GM21576 (cell line): ENCODE data around the gene DOCK9.

ENCODE experiments used
- ATAC-seq: cut with Tn5 transposase; IDR thresholded peaks from one replicate; pipeline ENCODE4 v1.9.1; 2021; ENCODE audit warnings: mild to moderate bottlenecking, moderate library complexity; ENCODE audit not compliant: unreplicated experiment

DOCK9 gene

DNA sequence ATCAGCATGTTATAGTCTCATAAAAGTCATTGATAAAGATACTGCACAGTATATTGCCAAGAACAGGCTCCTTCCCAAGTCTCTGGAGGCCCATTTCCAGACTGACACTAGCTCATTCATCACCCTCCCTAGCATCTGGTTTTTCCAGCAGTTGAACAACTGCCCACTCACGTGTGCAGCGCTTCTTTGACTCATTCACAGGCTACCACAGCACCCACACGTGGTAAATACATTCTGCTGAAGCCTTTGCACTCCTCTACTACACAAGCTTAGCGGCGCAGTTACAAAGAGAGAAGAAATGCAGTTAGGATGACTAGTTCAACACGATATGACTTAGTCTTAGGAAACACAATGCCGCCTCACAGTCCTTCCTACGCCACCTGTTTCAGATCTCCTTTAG is 87.7 kb downstream of the DOCK9 start:
- no peak for ATAC-seq

DNA sequence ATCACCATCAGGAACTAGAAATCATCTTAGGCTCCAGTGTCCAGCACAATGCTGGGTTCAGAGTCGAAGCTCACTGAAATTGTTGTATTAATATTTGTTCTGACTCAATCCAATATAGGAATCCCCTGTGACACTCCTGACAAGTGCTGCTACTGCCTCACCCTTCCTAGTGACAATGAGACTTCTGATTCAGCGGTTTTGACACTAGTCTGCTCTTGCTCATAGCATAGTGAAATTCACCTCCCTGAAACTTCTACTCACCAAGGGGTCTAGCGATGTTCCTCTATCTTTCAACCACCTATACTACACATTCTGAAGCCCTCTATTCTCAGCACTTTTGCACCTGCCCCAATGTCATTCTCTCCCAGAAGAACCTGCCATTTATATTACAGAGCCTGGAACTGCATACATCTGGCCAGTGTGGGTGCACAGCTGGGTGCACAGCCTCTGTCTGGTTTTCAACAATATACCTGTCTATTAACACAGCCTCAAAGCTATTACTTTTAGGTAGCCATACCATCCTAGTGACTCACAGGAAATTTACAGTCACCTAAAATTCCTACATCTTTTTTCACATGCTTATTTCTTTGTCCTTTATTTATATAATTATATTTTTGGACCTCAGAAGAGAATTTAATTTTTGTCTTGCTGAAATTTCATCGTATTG is 88.3 kb downstream of the DOCK9 start:
- ATAC-seq: no peak

DNA sequence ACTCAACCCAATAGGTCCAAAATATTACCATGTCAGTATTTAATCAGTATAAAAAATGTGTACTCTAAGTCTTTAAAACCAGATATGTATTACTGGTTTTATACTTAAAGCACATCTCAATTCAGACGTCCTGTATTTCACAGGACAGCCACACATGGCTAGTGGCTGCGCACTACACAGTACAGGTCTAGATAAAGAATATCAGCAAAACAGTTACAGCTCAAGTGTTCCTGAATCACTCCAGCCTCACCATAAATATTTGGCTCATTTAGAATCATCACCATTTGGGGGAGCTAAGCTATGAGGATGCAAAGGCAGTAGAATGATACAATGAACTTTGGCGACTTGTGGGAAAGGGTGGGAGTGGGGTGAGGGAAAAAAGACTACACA is 89.0 kb downstream of the DOCK9 start:
- no peak for ATAC-seq

DNA sequence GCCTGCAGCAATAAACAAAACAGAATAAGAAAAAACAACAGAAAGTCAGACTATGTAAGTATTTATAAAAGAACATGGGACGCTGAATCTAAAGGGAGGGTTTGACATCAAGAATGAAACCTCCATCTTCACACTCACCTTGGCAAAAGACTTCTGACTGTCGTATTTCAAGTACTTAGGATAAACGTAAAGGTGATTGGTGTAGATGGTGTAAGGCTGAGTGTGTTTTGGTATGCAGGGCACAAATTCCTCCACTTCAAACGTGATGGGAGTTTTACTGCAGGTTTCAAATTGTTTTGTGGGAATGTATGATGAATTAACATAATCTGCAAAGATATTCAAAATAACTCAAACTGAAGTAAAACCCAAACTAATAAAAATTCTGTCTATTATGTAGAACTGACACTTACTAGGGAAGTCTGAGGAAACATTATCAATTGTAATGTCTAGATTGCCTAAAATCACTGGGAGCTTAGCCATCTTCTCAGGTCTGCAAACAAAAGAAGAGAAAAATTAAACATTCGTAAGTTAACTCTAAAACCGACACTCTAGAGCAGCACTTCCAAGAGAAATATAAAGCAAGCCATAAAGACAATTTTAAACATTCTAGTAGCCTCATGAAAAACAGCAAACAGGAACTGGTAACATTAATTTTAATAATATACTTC is 89.5 kb downstream of the DOCK9 start:
- ATAC-seq: no peak

DNA sequence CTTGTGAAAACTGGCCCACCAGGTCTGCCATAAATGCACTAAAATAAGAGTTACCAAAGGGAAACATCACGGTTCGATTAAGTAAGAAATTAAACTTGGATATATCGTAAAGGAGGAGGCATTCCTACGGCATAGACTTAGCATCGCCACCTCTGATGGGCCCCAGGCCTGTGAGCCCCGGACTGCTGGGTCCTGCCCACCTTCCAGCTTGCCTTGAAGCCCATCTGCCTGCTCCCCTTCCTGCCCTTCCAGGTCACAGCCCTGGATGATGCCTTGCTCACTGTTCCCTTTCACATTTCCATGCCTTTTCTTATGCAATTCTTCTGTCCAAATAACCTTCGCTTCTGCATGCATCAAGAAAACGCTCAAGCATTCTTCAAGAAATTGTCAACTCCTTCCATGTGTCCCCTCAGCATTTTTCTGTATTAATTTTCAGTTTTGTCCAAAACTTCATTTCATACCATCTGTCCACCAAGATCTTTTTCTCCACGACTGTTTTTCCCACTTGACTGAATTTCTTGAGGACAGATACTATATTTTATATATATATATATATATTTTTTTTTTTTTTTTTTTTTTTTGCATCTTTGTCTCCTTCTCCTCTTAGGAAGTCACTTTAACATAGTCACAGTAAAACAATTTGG is 91.2 kb downstream of the DOCK9 start:
- no peak for ATAC-seq

DNA sequence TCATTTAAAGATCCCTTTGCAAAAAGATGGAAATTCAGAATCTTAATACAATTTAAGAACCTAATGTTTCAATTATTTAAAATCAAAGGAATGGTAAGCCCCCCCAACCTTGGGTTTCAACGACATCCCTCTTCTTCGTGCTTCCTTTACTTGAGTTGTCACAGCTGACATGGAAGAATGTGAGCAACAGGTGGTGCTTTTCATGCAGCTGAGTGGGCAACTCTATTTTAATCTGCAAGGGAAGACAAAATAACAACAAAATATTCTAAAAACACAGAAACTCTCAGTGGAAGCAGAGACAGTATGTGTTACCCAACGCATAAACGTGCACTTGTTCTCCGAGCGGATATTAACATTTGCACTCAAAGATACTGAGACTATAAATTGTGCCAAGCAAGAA is 92.3 kb downstream of the DOCK9 start:
- no peak for ATAC-seq

DNA sequence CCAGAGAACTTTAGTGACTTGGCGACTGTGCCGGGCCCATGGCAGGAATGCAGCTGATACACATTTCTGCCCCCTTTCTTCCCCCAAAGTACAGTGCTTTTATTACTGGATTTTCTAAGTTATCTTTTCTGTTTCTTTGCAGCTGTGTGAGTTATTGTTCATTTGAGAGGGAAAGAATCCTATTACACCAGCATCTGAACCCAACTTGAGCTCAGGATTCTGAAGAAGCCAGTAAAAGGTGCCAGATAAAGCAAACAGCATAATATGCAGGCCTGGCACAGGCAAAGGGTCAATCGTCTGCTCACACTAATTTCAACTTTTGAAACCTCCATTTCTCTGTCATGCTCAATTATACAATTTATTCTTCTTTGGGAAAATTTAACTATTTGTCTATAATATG is 93.9 kb downstream of the DOCK9 start:
- no peak for ATAC-seq

DNA sequence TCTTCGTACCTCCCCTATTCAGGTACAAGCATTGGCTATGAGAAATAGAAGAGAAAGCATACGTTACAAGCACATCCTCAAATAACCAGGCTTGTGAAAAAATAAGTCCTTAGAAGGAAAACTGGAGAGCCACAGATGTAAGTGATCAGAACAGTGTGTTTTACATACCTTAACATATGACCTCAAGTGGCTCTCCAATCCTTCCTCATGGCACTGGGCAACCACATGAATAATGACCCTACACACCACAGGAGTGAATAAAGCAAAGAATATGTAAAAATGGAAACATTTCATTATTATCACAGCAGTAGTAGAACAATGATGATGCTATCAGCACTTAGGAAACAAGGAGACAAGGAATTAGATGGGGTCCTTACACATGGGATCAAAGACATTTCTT is 96.5 kb downstream of the DOCK9 start:
- no peak for ATAC-seq

DNA sequence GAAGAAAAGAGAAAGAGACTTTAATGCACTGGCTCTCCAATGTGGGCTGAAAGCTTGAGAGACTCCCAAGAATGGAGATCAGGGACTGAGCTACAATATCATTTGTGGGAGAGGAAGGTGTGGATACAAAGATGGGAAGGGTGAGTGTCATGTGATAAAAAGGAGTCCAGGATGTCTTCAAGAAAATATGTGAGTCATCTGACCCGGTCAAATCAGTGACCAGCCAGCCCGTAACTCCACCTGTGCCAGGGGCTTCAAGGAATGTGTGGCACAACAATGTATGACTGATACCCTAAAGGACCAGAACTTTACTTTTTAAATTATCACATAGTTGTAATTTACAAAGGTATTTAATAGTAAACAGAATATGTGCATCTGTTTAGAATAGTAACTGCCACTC is 97.2 kb downstream of the DOCK9 start:
- ATAC-seq: no peak

DNA sequence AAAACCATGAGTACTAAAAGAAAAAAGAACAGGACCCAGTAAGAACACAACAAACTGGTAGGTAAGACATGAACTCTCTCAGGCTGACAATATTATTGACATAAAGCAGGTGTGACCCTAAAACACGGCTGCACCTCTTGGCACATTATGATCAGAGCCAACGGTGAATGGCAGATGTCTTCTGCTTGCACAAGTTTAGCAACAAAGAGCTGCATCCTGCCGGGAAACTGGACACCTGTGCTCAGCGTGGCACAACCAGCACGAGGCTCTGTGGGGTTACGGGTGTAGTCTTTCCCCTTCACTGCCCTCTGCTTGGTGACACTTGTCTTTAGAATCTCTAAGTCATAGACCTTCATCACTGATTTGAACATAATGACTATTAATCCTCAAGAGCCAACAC is 97.9 kb downstream of the DOCK9 start:
- ATAC-seq: no peak

DNA sequence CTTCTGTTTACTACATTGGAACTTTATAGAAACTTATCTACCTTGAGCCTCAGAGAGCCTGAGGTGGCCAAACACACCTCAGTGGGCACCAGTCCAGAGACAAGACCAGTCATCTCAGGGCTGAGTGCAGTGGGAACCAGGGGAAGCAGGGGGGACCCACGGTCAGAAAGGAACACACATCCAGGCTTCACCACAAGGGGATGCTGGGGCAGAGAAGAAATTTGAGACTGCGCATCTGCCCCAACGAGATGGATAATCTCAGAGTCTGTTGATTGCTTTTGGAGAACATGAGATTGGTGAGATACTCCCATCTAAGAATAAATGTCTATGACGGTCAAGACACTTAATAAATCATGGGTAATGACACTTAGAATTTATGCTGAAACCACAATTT is 98.7 kb downstream of the DOCK9 start:
- no peak for ATAC-seq

DNA sequence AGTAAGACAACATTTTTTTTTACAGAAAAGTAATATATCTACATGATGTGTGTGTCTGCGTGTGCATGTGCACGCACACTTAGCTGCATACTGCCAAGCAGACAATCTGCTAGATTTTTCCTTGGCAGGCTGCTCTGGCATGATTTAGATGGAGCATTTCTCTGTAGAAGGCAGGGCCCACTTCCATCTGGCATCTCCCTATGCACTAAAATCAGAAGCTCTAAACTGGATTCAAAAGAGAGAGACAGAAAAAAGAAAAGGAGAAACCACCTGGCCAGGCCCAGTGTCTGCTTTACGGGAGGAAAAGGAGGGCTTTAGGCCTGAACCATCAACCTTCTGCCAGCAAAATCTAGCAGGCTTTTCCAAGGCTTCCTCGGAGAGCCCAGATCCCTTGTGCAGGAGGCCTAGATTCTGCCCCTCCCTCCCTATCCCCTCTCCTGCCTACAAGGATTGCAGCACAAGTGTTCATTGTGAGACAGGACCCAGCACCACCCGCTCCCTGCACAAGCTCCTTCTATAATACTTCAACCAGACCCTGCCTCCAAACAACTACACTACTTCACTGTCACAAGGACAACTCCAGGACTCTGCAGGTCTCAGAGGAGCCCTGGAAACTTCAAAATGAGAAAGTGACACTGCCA is 99.3 kb downstream of the DOCK9 start:
- ATAC-seq: no peak

DNA sequence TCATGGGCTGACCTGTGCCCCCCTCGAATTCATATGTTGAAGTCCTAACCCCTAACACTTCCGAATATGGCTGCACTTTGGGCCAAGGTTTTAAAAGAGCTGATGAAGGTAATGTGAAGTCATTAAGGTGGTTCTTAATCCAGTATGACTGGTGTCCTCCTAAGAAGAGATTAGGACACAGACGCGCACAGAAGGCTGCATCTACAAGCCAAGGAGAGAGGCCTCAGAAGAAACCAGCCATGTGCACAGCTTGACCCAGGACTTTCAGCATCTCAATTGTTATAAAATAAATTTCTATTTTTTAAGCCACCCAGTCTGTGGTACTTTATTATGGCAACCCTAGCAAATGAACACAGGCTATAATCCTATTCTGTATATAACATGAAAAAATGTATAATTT is 99.9 kb downstream of the DOCK9 start:
- ATAC-seq: no peak

DNA sequence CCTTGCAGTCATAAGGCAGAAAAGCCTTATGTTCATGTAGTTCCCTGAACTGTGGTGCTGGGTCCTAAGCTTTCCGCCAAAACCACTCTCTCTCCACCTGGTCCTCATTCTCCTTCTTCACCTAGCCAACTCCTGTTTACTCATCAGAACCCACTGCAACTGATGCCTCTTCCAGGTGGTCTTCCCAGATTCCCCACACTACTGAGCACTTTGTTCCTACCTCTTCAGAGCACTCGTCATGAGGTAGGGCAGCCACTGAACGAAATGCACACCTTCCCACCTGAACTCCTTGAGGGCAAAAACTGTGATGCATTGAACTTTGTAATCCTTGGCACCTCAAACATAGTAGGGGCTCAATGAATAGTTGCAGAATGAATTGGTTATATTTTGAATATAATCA is 100.4 kb downstream of the DOCK9 start:
- no peak for ATAC-seq

DNA sequence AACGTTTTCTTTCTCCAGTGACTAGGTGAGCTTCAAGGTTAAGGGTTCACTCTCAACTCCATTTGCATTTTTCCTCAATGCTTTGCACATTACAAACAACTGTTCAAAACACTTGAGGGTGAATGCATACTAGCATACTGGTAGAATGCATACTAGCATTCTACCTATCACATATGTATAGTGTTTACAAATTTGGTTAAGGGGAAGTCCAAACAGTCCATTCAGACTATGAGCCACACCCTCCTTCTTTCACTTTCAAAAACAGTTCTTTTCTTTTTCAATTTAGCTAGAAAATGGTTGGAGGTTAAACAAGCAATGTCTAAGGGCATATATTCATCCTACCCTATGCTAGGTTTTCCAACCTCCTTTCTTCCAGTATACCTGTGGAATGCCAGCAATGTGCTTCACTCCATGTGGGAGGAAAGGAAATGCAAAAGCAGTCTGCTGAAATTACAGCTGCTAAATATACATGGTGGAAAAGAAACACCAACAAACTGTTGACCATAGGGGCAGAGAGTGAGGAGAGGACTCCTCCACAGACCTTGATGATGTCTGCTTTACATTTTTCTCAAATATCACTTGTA is 102.6 kb downstream of the DOCK9 start:
- ATAC-seq: peak; percentile 96

DNA sequence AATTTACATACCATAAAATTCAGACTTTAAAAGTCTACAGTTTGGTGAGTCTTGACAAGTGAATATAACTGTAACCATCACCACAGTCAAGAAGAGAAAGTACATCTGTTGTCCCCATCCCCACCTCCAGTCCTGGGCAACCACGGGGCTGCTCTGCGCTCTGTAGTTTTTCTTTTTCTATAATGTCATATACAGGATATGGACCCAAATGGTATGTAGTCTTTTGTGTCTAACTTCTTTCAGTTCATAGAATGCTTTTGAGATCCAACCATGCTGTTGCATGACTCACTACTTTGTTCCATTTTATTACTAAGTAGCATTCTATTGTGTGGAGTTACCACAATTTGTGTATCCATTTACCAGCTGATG is 103.9 kb downstream of the DOCK9 start:
- no peak for ATAC-seq

DNA sequence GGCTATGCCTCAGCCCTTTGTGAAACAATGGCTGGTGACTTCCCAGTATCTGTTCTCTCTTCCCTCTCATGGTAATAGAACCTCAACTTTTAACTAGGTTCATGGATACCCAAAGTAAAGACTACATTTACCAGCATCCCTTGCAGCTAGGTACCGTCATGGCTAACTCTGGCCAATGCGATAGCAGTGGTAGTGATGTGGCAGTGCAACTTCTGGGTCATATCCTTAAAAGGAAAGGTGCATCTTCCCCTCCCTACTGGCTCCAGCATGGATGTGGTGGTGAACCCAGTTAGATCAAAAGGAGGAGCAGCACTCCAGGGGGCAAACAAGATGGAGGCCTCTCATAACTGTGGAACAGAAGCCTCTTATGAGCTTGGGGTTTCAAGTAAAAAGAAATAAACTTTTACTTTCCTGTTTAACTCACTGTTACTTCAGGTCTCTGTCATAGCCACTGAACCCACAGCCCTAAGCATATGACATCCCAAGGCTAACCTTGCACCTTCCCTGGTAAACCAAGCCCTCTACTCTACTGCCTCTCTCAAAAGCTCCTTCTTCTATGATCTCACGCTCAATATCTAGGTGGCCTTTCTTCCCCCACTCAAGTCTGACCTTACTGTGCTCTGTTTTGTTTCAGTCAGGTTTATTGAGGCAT is 104.4 kb downstream of the DOCK9 start:
- no peak for ATAC-seq

DNA sequence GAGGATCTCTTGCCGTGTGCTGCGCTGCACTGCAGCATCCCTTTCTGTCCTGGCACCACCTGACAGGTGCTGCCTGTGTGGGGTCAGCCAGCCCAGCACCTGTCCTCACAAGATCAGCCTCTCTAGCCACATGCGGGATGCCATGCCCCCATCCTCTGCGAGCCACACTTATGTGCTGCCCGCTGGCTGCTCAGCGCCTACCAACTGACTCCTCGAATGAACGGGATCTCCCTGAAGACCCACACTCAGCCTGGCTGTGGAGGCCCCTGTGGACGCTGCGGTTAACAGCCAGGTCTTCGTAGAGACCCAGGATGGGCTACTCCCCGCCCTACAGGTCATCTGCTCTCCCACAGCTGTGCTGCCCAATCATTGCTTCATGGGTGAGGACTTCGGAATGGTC is 106.1 kb downstream of the DOCK9 start:
- ATAC-seq: no peak

DNA sequence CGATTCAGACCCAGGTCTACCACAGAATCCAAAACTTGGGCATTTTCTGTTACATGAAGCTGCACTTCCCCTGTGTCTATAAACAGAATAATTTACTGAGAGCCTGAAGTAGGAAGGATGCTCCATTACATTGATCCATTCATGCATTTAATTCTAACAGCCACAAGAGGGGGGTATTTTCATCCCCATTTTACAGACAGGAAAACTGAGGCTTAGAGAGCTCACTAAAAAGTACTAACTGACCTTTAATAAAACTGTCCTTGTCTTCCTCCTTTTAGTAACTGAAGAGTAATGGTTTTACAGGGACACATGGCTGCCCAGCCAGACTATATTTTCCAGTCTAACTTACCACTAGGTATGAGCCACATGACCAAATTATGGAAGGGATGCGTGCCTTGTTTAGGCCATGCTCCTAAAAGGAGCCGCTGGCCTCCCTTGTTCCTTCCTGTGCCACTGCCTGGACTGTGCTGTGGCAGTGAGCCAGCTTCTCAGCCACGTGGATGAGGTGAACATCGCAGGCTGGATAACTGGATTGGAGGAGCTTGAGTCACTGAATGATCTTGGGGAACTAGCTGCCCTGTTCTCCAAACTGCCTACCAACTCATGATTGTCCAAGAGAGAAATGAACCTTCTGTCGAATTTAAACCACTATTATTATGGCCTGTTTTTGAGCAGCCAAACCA is 108.3 kb downstream of the DOCK9 start:
- no peak for ATAC-seq

DNA sequence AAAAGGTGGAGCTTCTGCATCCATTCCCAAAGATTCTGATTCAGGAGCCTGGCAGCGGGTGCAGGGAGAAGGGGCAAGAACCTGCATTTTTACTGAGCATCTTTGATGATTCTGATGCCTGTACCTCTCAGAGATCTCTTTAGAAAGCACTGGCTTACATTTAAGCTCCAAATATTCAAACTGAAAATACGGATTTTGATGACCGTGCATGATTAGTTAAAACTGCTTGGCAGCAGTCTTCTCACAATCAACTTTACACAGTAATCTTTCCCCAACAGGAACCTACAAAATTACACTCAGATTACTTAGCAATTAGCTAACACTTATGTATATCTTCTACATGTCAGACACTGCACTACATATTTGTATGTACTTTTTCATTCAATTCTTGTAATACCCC is 108.9 kb downstream of the DOCK9 start:
- ATAC-seq: no peak

DNA sequence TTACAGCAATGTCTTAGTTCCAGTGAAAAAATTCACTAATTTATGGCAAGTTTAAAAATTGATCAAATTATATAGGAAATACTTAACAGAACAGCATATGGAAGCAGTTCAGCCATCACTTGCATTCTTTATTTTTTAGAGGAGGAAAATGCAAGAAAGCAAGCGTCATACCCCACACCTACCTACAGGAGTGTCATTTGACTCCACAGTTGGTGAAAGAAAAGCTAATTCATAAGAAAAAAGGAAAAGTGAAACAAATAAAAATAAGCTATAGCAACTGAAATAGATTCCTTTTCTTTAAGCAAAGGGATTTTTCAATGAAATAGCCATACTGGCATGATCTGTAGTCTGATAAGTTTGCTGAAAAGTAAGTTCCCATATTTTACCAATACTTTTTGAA is 111.0 kb downstream of the DOCK9 start:
- ATAC-seq: no peak
